WI38 (cell line): ENCODE results near the gene DYNC2H1.
A peak's percentile ranks its signal among the peaks of the same experiment; 100 is the strongest.

Experiments used
- H3K4me3 ChIP-seq: 2 replicates; pipeline ENCODE4 v1.5.1; 2011; ENCODE audit warnings: low read depth, mild to moderate bottlenecking, control low read depth, low read length
- TF ChIP-seq, protein P1 (sequence below): IDR thresholded peaks from 2 replicates; pipeline ENCODE4 v1.5.1; 2012; ENCODE audit warnings: low read depth, mild to moderate bottlenecking, control low read depth, low read length

Gene DYNC2H1

DNA sequence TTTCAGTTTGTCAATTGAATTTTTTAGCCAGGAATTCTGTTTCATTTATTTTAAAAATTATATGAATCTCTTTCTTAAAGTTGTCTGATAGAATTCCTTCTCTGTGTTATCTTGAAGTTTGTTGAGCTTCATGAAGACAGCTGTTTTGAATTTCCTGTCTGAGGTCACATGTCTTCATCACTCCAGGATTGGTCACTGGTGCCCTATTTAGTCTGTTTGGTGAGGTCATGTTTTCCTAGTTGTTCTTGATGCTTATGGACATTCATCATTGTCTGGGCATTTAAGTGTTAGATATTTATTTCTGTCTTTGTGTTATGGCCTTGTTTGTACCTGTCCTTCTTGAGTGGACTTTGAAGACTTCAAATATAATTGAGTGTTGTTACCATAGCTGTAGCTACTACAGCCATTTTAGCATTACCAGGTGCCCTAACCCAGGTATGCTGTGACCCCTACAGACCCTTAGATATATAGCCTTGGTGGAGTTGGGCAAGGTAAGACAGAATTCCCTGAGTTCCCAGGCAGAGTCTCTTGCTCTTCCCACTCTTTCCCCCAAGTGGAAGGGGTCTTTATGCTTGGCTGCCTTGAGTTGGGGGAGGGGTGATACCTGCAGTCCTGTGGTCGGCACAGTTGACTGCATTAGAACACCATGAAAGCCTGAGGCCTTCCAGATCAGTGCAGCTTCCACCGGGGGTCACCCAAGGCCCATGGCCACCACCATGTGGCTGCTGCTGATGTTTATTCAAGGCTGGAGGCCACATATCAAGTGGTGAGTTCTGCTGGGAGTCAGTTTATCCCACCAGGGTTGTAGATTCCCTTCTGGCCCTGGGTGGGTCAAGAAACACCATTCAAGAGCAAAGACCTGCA, 229.6 kb downstream of the DYNC2H1 start:
- TF ChIP-seq, protein P1, sequence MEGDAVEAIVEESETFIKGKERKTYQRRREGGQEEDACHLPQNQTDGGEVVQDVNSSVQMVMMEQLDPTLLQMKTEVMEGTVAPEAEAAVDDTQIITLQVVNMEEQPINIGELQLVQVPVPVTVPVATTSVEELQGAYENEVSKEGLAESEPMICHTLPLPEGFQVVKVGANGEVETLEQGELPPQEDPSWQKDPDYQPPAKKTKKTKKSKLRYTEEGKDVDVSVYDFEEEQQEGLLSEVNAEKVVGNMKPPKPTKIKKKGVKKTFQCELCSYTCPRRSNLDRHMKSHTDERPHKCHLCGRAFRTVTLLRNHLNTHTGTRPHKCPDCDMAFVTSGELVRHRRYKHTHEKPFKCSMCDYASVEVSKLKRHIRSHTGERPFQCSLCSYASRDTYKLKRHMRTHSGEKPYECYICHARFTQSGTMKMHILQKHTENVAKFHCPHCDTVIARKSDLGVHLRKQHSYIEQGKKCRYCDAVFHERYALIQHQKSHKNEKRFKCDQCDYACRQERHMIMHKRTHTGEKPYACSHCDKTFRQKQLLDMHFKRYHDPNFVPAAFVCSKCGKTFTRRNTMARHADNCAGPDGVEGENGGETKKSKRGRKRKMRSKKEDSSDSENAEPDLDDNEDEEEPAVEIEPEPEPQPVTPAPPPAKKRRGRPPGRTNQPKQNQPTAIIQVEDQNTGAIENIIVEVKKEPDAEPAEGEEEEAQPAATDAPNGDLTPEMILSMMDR, result peak; percentile 33; the same call in 1 of the 2 replicates
- H3K4me3 ChIP-seq, result no peak overlapping the region

DNA sequence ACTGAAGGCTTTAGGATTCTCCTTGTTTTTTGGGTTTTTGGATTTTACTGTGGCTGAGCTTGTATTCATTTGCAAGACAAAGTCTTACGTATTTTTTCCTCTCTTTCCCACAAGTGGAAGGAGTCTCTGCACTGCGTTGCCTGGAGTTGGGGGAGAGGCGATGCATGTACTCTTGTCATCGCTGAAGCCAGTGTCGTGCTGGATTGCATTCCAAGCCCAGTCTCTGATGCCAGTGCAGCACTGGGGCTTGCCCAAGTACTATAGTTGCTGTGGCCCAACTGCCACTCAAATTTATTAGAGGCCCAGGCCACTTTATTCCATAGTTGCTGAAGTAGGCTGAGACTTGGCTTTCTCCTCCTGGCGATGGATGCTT, 230.2 kb downstream of the DYNC2H1 start:
- H3K4me3 ChIP-seq, result no peak overlapping the region
- TF ChIP-seq, protein P1, result no peak

DNA sequence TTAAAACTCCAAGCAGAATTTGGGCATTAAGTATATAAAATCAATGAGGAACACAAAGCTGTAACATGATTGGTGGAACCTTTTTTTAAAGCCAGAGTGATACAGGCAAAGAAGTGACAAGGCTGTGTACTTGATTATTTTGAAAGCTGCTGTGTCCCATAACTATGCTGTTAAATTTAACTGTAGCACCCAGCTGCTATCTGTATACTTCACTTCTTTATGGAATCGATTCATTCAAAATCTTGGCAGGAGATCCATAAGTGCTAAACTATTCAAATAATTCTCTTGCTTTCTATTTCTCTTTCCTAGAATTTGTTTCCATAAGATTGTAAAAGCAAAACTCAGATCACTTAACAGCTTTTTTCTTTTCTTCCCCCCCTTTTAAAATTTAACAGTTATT, 231.7 kb downstream of the DYNC2H1 start:
- TF ChIP-seq, protein P1, result no peak

DNA sequence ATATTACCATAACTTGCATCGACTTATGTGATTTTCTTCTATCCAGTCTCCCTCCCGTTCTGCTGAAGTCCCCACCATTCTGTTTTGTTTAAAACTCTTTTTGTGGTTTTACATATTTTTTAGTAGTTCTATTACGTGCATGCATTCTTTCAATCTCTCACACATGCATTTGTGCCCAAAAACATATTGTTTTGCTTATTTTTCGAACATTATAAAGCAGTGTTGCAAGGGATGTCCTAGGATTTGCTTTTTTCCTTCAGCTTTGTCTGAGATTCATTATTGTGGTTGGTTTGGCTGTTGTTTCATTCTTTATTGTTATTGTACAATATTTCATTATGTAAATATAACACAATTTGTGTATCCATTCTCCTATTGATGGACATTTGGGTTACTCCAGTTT, 235.7 kb downstream of the DYNC2H1 start:
- no peak overlapping the region for H3K4me3 ChIP-seq
- TF ChIP-seq, protein P1, result no peak

More for the DNA sequence above, 231.7 kb downstream of the DYNC2H1 start:
- no peak overlapping the region for H3K4me3 ChIP-seq

DNA sequence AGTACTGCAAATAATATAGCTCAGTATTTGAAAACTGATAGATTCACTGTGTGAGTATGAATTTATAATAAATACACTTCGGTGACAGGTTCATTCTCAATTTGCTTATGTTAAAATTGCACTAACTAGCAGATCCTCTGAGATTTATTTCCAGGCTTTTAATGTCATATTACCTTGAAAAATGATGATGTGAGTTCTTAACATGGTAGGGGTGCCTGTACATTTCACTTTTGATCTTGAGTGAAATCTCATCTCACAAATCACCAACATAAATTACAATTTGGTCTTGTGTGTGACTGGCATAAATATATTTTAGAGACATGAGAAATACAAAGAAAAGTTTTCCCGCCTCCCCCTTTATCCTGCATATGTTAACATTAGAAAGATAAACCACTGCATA, 240.4 kb downstream of the DYNC2H1 start:
- TF ChIP-seq, protein P1, result no peak
- no peak overlapping the region for H3K4me3 ChIP-seq

DNA sequence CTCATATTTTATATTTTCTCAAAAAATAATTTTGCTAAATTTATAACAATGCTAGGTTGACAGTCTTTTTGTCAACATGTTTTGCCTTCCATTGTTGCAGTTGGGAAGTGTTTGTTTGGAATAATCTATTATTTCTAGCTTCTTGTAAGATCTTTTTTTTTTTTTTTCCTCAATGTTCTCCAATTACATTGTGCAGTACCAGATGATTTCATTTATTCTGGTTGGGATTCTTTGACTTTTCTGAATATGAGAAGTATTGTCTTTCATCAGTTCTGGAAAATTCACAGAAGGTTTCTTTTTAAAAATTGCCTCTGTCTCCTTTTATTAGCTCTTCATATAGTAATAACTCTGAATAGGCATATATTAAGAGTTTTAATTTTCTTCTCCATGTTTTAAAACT, 245.4 kb downstream of the DYNC2H1 start:
- TF ChIP-seq, protein P1, result no peak
- H3K4me3 ChIP-seq, result no peak overlapping the region

DNA sequence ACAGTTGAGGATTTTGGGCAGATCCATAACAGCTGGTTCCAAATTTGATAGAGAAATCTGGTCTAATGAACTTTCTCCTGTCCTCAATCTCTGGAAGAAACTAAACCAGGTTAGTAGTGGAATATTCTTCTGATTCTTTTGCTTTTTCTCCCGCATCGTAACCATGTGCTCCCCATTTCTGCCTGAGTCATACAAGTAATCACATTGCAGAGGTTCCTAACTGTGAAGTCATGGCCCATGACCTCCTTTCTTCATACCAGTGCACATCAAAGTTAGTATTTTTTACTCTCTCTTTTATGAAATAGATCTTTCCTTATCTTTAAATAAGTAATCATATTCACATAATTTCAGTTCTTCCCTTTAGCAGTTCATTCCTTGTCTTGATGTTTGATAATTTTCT, 249.0 kb downstream of the DYNC2H1 start:
- TF ChIP-seq, protein P1, result no peak
- no peak overlapping the region for H3K4me3 ChIP-seq
